Measurements from ENCODE around the gene DMRTC1.
"Not testable (repeated sequence)": the region's sequence is repeated elsewhere in the genome, so short reads cannot be mapped to it uniquely, and the experiment has no call there.

DMRTC1 gene, protein sequence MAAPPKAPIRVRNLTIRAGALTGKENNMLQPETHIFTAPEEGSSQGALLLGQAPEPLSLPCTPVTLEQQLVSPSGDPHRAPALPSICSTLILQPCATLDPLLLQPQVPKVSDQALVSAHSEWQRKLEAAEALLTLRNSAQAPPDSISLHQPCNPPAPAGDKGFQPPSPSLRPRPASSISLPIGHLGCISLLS
- total RNA-seq, result 0 reads per million in 9 experiments

DNA sequence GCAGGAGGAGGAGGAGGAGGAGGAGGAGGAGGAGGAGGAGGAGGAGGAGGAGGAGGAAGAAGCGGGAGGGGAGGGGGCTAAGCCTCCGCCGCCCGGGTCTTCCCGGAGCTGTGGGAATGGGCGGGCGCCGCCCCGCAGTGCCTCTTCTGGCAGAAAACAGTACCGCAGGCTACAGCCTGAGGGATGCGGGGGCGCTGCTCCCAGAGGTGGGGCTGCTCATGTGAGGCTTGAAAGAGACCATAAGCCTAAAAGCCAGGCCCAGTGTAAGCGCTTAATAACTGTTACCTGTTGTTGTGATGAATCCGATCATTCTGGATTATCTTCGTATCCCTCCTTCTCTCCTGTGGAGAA, at the start of gene DMRTC1:
Gene DMRTC1 (minus strand): TSS at position 19 of the 351 bp plus-strand sequence. CDS start 68,143 bp downstream, outside the sequence.
- ATAC-seq (replicated peaks), result peak; percentile 76
- DNase-seq; H3K4me3 Mint-ChIP-seq; H3K9me3 Mint-ChIP-seq; H3K36me3 Mint-ChIP-seq (ENCODE audit: insufficient read depth); H3K27ac Mint-ChIP-seq; H3K27me3 Mint-ChIP-seq; H3K4me1 Mint-ChIP-seq (ENCODE audit: low read depth in 2 of 2): not testable (repeated sequence)

DNA sequence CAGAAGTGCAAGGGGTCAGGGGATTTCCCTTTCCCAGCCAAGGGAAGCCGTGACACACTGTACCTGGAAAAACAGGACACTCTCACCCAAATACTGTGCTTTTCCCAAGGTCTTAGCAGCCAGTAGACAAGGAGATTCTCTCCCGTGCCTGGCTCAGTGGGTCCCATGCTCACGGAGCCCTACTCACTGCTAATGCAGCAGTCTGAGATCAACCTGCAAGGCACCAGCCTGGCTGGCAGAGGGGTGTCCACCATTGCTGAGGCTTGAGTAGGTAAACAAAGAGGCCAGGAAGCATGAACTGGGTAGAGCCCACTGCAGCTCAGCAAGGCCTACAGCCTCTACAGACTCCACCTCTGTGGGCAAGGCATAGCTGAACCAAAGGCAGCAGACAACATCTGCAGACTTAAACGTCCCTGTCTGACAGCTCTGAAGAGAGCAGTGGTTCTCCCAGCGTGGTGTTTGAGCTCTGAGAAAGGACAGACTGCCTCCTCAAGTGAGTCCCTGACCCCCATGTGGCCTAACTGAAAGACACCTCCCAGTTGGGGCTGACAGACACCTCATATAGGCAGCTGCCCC, 37.3 kb upstream of the DMRTC1 start:
- not testable (repeated sequence) for H3K9me3 Mint-ChIP-seq; H3K27ac Mint-ChIP-seq; H3K4me1 Mint-ChIP-seq (ENCODE audit: low read depth in 2 of 2); H3K4me3 Mint-ChIP-seq; ATAC-seq (replicated peaks); DNase-seq; H3K36me3 Mint-ChIP-seq (ENCODE audit: insufficient read depth)
- H3K27me3 Mint-ChIP-seq, result peaks cover 11 to 13% of the 10 kb centered on the region in 2 donors

DNA sequence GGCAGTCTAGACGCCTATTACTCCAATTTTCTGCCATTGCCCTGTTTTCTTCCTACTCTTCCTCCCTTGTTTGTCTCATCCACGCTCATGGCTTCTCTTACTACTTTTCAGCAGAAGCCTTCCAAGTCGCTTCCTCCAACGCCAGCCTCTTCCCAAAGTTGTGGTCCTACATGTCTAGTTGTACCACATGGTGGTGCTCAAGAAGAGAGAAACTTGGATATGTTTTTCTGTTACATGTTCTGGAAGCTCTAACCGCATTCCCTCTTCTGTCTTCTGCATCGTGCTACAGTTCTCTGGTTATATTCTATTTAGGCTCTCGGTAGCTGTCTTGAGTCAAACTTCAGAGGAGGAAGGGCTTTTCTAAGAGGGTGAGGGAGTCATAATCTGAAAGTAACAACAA, 31.2 kb upstream of the DMRTC1 start:
- not testable (repeated sequence) for H3K27me3 Mint-ChIP-seq; DNase-seq; H3K9me3 Mint-ChIP-seq; H3K4me3 Mint-ChIP-seq; H3K36me3 Mint-ChIP-seq (ENCODE audit: insufficient read depth); H3K4me1 Mint-ChIP-seq (ENCODE audit: low read depth in 2 of 2); H3K27ac Mint-ChIP-seq; ATAC-seq (replicated peaks)

DNA sequence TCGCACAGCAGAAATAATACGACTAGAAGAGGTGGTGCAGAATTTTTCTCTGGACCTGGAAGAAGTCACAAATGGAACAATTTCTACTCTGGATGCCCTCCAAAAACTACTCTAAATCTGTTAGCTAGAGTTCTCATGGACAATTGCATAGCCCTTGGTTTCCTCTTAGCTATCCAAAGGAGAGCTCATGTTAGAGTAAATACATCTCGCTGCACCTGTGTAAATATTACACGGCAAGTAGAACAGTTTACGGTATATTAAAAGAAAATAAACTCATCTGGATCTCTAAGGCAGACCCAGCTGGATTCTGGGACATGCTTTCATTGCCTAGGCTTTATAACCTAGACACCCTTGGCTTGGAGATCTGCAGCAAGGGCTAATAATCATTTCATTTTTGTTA, 28.2 kb upstream of the DMRTC1 start:
- not testable (repeated sequence) for H3K27me3 Mint-ChIP-seq; H3K9me3 Mint-ChIP-seq; H3K27ac Mint-ChIP-seq; H3K36me3 Mint-ChIP-seq (ENCODE audit: insufficient read depth); DNase-seq; ATAC-seq (replicated peaks); H3K4me3 Mint-ChIP-seq; H3K4me1 Mint-ChIP-seq (ENCODE audit: low read depth in 2 of 2)

DNA sequence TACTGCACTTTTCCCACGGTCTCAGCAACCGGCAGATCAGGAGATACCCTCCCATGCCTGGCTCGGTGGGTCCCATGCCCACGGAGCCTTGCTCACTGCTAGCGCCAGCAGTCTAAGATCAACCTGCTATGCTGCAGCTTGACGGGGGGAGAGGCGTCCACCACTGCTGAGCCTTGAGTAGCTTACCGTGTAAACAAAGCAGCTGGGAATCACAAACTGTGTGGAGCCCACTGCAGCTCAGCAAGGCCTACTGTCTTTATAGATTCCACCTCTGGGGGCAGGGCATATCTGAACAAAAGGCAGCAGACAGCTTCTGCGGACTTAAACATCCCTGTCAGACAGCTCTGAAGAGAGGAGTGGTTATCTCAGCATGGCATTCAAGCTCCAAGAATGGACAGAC, 16.3 kb upstream of the DMRTC1 start:
- not testable (repeated sequence) for H3K36me3 Mint-ChIP-seq (ENCODE audit: insufficient read depth); DNase-seq; ATAC-seq (replicated peaks); H3K4me3 Mint-ChIP-seq; H3K27ac Mint-ChIP-seq; H3K9me3 Mint-ChIP-seq; H3K4me1 Mint-ChIP-seq (ENCODE audit: low read depth in 2 of 2); H3K27me3 Mint-ChIP-seq

DNA sequence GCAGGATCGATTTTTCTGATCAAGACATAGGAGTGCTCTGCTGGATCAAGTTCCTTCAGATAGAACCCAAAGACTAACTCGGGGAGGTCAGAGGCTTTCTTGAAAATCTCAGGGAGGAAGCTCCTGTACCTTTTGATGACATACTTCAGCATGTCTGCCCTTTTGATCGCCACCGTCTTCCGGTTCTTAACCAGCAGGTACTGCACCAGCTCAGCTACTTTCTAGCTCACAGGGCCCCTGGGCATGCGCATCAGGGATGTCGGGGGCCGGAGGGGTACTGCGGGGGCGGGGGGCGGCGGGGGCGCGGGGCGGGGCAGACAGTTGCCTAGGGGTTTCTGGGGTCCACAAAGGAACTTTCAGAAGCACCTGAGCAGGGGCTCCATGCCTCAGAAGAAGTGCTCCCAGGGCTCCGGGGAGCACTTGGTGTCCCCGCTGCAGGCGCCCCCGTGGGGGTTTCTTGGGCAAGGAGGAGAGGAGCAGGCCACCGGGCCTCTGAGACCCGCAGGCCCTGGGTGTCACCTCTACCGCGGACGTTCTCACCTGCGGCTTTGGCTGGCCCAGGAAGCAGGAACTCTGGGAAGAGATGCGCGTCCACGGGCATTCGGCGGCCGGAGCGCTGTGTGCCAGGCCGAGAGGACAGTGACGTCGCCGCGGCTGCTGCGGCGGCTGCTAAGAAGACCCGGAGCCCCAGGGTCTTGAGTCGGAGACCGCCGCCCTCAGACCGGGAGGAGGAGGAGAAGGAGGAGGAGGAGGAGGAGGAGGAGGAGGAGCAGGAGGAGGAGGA, 410 bp downstream of the DMRTC1 start:
- H3K9me3 Mint-ChIP-seq; DNase-seq; H3K36me3 Mint-ChIP-seq (ENCODE audit: insufficient read depth); H3K27ac Mint-ChIP-seq; H3K27me3 Mint-ChIP-seq; H3K4me1 Mint-ChIP-seq (ENCODE audit: low read depth in 2 of 2); H3K4me3 Mint-ChIP-seq: not testable (repeated sequence)
- ATAC-seq (replicated peaks), result peak; percentile 80

DNA sequence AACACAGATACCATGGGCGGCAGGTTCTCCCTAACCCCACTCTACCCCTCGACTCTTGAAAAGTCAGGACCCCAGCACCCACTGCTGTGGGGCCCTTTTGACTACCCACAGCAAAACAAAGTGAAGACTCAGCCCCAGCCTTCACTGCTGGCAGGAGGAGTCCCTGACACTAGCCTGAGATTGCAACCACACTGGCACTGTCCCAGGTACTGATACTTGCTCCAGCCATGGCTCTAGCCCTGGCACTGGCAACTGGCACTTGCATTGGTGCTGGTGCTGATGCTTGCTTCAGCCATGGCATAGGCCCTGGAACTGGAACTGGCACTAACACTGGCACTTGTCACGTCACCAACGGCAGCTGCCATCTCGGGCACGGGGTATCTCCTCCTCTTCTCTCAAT, 1.4 kb downstream of the DMRTC1 start:
- H3K4me3 Mint-ChIP-seq; DNase-seq; H3K36me3 Mint-ChIP-seq (ENCODE audit: insufficient read depth); H3K9me3 Mint-ChIP-seq; H3K27ac Mint-ChIP-seq; H3K4me1 Mint-ChIP-seq (ENCODE audit: low read depth in 2 of 2); H3K27me3 Mint-ChIP-seq: not testable (repeated sequence)
- ATAC-seq (replicated peaks), result peak; percentile 28

DNA sequence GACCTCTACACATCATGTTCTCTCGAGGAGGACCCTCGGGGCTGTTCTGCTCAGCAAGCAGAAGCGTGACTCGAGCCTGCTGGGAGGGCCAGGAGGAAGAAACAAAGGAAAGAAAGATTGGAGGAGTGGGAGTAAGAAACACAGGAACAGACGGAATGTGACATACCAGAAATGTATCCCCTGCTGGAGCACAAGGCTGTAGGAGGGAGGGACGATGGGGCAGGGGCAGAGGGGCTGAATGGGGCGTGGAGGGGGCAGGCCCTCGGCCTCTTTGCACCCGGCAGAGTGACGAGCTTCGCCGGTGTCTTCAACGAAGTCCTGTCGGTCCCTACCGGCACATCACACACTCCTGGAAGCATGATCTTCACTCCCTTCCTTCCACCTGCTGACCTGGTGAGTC, 5.7 kb downstream of the DMRTC1 start, which contains the start of gene FAM236A:
Gene FAM236A (plus strand): TSS at position 301 of the 400 bp plus-strand sequence. CDS start 57 bp downstream, at position 358.
- not testable (repeated sequence) for H3K27ac Mint-ChIP-seq; H3K4me3 Mint-ChIP-seq; DNase-seq; H3K9me3 Mint-ChIP-seq; ATAC-seq (replicated peaks); H3K4me1 Mint-ChIP-seq (ENCODE audit: low read depth in 2 of 2); H3K27me3 Mint-ChIP-seq; H3K36me3 Mint-ChIP-seq (ENCODE audit: insufficient read depth)

DNA sequence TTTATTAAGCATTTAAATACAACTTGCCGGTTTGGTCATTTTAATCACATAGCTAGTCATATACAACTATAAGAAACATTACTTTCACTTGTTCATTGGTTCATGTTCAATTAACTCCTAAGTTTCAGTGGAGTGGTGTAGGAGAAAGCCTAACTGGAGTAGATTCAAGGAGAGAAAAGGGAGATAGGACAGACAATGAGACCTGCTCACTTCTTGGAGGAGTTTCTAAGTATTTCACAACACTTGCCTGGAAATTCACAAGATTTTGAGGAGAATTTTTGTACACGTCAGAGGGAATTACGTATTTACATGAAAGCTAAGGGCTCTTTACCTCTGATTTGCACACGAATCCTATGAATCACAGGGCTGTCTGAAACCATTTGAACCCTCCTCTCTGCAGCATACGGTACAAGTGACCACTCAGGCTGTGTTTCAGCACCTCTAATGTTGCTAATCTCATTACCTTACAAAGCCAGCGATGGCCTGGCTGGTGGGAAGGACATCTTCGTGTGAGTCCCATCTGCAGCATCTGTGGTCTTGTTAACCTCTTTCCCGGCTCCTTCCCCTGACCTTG, 6.7 kb downstream of the DMRTC1 start:
- H3K36me3 Mint-ChIP-seq (ENCODE audit: insufficient read depth); H3K27me3 Mint-ChIP-seq; H3K9me3 Mint-ChIP-seq; DNase-seq; H3K4me3 Mint-ChIP-seq; H3K4me1 Mint-ChIP-seq (ENCODE audit: low read depth in 2 of 2); H3K27ac Mint-ChIP-seq; ATAC-seq (replicated peaks): not testable (repeated sequence)

DNA sequence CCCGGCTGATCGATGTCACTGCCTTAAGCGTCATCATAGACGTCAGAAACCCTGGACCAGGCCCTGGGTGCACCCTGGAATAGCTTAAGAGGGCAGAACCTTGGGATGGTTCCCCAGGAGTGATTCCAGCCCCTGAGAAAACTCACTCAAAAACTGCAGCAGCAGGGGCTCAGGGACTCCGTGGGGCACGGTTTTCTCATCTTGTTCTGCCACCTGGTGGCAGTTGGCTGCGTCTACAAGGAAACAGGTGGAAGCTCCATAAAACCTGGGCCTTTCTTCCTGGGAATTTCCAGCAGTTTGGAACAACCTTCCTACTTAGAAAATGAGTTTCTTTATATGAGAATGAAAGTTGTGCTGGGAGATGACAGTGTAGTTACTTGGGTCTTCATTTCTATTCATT, 7.2 kb downstream of the DMRTC1 start:
- H3K9me3 Mint-ChIP-seq, DNase-seq: not testable (repeated sequence)

DNA sequence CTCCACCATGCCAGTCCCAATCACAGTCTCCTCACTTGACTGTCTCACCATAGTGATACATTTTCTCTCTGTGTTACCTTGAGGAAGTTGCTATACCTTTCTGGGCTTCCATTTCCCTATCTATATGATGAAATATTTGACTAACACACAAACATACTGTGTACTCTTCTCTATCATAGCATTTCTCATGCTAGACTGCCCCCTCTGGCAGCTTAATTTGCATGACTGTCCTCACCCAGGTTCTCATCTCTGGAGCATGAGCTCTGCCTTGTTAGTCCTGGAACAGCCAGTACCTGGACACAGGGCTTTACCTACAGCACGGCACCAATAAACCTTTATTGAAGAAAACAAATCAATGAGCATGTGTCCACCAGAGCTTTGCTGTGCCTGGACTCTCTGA, 11.4 kb downstream of the DMRTC1 start:
- not testable (repeated sequence) for H3K36me3 Mint-ChIP-seq (ENCODE audit: insufficient read depth); ATAC-seq (replicated peaks); H3K4me3 Mint-ChIP-seq; H3K27me3 Mint-ChIP-seq; DNase-seq; H3K4me1 Mint-ChIP-seq (ENCODE audit: low read depth in 2 of 2); H3K27ac Mint-ChIP-seq; H3K9me3 Mint-ChIP-seq

More for the DNA sequence above, 7.2 kb downstream of the DMRTC1 start:
- not testable (repeated sequence) for H3K27ac Mint-ChIP-seq; H3K36me3 Mint-ChIP-seq (ENCODE audit: insufficient read depth); H3K4me3 Mint-ChIP-seq; H3K4me1 Mint-ChIP-seq (ENCODE audit: low read depth in 2 of 2); ATAC-seq (replicated peaks); H3K27me3 Mint-ChIP-seq

DNA sequence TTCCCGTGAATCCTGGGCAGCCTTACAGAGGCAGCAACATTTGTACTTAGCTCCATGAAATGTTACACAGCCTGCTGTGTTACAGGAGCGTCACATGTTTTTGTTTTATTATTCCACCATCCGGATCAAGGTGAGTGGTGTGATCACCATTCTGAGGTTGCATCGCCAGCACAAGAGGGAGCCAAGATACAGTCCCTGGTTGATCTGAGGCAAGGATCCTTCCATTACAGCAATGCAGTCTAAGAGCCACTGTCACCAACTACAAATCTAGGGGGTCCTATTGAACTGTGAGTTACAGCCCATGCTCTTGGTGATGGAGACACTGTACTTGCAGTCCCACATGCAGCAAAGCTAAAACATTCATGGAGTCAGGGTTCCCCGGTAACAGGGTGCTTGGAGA, 27.5 kb downstream of the DMRTC1 start:
- H3K36me3 Mint-ChIP-seq (ENCODE audit: insufficient read depth); H3K27ac Mint-ChIP-seq; H3K27me3 Mint-ChIP-seq; ATAC-seq (replicated peaks); H3K4me3 Mint-ChIP-seq; H3K9me3 Mint-ChIP-seq; DNase-seq; H3K4me1 Mint-ChIP-seq (ENCODE audit: low read depth in 2 of 2): not testable (repeated sequence)

DNA sequence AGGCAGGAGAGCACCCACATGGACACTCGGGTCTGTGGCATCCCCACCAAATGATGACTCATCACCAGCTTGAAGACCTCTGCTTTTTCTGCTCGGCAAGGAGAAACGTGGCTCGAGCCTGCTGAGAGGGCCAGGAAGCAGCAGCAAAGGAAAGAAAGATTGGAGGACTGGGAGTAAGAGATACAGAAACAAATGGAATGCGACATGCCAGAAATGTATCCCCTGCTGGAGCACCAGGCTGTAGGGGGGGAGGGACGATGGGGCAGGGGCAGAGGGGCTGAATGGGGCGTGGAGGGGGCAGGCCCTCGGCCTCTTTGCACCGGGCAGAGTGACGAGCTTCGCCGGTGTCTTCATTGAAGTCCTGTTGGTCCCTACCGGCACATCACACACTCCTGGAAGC, 31.3 kb downstream of the DMRTC1 start, which contains the start of gene FAM236C:
Gene FAM236C (plus strand): TSS at position 301 of the 400 bp plus-strand sequence. CDS start 100 bp downstream, outside the sequence.
- DNase-seq; H3K9me3 Mint-ChIP-seq; H3K4me1 Mint-ChIP-seq (ENCODE audit: low read depth in 2 of 2); H3K4me3 Mint-ChIP-seq; H3K27me3 Mint-ChIP-seq; H3K27ac Mint-ChIP-seq; H3K36me3 Mint-ChIP-seq (ENCODE audit: insufficient read depth); ATAC-seq (replicated peaks): not testable (repeated sequence)

DNA sequence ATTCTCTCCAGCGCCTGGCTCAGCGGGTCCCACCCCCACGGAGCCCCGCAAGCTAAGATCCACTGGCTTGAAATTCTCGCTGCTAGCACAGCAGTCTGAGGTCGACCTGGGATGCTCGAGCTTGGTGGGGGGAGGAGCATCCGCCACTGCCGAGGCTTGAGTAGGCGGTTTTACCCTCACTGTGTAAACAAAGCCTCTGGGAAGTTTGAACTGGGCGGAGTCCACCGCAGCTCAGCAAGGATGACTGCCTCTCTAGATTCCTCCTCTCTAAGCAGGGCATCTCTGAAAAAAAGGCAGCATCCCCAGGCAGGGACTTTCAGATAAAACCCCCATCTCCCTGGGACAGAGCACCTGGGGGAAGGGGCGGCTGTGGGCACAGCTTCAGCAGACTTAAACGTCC, 53.9 kb downstream of the DMRTC1 start:
- not testable (repeated sequence) for H3K27me3 Mint-ChIP-seq; H3K4me3 Mint-ChIP-seq; H3K27ac Mint-ChIP-seq; DNase-seq; H3K9me3 Mint-ChIP-seq; ATAC-seq (replicated peaks); H3K36me3 Mint-ChIP-seq (ENCODE audit: insufficient read depth); H3K4me1 Mint-ChIP-seq (ENCODE audit: low read depth in 2 of 2)
